HTR-8/SVneo (cell line): ENCODE measurements around the gene SPATA13.

ENCODE experiments used
- DNase-seq: peaks from one replicate; pipeline ENCODE4 v3.0.0; 2011; ENCODE audit warnings: low spot score, mixed read lengths; ENCODE audit not compliant: insufficient read length
- FAIRE-seq: peaks from 2 replicates; lab custom pipeline; 2011; peaks lifted over from hg19 to GRCh38; lab: Jason Lieb, UNC

The SPATA13 gene

GRCh38 chr13:24272452-24273161 lies 112.1 kb downstream of the SPATA13 start:
- FAIRE-seq (no peak), DNase-seq (no peak)

GRCh38 chr13:24273926-24274325 lies 113.4 kb downstream of the SPATA13 start:
- FAIRE-seq: no peak
- DNase-seq: no peak

- DNase-seq (no peak), FAIRE-seq (no peak)
These were observed 114.0 kb downstream of the SPATA13 start for GRCh38 chr13:24274452-24275021.

GRCh38 chr13:24275041-24275440 lies 114.5 kb downstream of the SPATA13 start:
- no peak for DNase-seq
- FAIRE-seq: no peak

GRCh38 chr13:24276306-24276705 lies 115.8 kb downstream of the SPATA13 start:
- FAIRE-seq (no peak), DNase-seq (no peak)

GRCh38 chr13:24276861-24277260 lies 116.3 kb downstream of the SPATA13 start:
- no peak for FAIRE-seq
- DNase-seq: no peak

- FAIRE-seq (no peak), DNase-seq (no peak)
These were observed 117.2 kb downstream of the SPATA13 start for GRCh38 chr13:24277761-24278160.

- DNase-seq: no peak
- FAIRE-seq: no peak
These were observed 119.0 kb downstream of the SPATA13 start for GRCh38 chr13:24279327-24280110.

GRCh38 chr13:24280720-24281119 lies 120.2 kb downstream of the SPATA13 start:
- no peak for DNase-seq

GRCh38 chr13:24281188-24282008 lies 120.9 kb downstream of the SPATA13 start:
- FAIRE-seq (no peak), DNase-seq (no peak)

More at GRCh38 chr13:24280720-24281119, 120.2 kb downstream of the SPATA13 start:
- no peak for FAIRE-seq

- DNase-seq (no peak), FAIRE-seq (no peak)
These were observed 121.7 kb downstream of the SPATA13 start for GRCh38 chr13:24282256-24282655.

- no peak for DNase-seq
- no peak for FAIRE-seq
These were observed 124.5 kb downstream of the SPATA13 start for GRCh38 chr13:24284889-24285565.

- FAIRE-seq (no peak), DNase-seq (no peak)
These were observed 126.1 kb downstream of the SPATA13 start for GRCh38 chr13:24286624-24287023.

GRCh38 chr13:24287748-24288287 lies 127.3 kb downstream of the SPATA13 start:
- no peak for DNase-seq

GRCh38 chr13:24288870-24289269 lies 128.3 kb downstream of the SPATA13 start:
- no peak for DNase-seq
- no peak for FAIRE-seq

More at GRCh38 chr13:24287748-24288287, 127.3 kb downstream of the SPATA13 start:
- no peak for FAIRE-seq

- no peak for FAIRE-seq
- DNase-seq: no peak
These were observed 129.9 kb downstream of the SPATA13 start for GRCh38 chr13:24290280-24290932.

- FAIRE-seq (no peak), DNase-seq (no peak)
These were observed 132.0 kb downstream of the SPATA13 start for GRCh38 chr13:24292481-24292880.

GRCh38 chr13:24293746-24294145 lies 133.2 kb downstream of the SPATA13 start:
- FAIRE-seq: no peak
- no peak for DNase-seq
